GM21576 (cell line): ENCODE measurements around the gene CC2D1A.
"Not testable (repeated sequence)": the region's sequence is repeated elsewhere in the genome, so short reads cannot be mapped to it uniquely, and the experiment has no call there.

Experiments
- ATAC-seq: cut with Tn5 transposase; IDR thresholded peaks from one replicate; pipeline ENCODE4 v1.9.1; 2021; ENCODE audit warnings: mild to moderate bottlenecking, moderate library complexity; ENCODE audit not compliant: unreplicated experiment

Gene CC2D1A

DNA sequence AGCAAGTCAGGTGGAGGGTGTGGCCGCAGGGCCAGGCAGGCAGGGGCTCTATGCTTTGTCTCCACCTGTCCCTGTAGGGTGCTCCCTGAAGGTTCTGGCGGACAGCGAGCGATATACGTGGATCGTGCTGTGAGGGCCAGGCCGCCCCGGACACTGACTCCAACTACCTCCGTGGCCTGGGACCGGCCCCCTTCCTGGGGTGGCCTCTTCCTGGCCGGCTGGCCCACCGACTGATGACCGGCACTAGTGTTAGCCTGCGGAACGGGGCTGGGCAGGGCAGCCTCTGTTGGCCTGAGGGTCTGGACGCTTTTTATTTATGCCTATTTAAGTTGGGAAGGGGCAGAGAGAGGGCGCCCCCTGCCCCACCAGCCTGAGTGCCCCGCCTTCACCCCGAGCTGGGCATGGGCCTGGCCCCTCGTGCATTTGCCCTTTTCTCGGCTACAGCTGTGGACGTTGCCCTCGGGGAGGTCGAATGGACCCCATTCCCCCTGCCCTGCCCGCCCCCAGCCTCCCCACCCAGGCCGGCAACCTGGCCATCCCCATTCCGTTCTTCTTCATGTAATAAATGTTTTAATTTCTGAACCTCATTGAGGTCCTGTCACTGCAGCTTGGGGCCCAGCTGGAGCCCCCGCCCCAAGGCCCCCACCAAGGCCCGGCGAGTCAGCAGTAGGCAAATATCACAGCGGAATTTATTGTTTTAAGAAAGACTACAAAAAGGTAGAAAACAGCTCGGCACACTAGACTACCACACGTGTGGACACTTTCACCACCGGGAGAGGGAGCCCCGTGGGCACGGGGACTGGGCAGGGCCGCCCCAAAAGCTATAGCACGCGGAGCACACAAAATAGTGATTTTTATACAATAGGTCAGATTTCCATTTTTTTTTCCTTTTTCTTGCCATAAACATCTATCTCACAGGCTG lies 55.1 kb downstream of the CC2D1A start:
- no peak for ATAC-seq

DNA sequence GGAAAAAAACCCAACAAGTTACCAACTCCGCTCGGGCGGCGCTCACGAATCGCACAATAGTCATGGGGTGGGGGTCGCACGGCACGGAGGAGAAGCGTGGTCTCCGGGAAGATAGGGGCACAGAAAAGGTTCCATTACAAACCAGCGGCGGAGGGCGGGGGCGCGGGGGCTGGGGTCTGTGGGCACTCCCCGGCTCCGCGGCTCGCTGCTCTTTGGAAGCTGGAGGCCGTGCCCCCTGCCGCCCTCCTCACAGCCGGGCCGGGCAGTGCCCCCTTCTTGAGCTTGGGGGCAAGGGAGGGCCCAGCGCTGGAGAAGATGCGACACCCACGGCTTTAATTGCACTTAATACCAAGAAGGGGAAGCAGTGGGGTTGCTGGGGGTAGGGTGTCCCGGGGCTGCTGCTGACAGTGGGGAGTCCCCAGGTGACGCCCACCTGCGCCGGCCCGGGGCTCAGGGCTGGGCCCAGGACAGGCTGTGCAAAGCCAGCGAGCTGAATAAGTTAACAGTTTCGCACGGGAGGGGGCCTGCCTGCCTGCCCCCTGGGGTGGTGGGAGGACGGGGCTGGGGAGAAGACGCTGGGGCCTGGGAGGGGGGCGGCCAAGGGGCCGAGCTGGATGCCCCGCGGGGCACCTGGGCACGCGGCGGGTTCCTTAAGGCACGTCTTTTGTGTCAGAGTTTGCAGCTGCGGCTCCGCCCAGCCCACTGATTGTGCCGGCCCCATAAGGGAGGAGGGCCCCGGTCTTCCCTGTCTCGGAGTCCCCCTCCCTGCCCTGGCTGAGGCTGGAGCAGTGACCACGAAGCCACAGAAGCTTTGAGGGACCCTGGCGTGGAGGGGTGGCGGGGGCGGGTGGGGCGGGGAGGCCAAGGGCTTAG lies 56.1 kb downstream of the CC2D1A start:
- ATAC-seq: no peak

DNA sequence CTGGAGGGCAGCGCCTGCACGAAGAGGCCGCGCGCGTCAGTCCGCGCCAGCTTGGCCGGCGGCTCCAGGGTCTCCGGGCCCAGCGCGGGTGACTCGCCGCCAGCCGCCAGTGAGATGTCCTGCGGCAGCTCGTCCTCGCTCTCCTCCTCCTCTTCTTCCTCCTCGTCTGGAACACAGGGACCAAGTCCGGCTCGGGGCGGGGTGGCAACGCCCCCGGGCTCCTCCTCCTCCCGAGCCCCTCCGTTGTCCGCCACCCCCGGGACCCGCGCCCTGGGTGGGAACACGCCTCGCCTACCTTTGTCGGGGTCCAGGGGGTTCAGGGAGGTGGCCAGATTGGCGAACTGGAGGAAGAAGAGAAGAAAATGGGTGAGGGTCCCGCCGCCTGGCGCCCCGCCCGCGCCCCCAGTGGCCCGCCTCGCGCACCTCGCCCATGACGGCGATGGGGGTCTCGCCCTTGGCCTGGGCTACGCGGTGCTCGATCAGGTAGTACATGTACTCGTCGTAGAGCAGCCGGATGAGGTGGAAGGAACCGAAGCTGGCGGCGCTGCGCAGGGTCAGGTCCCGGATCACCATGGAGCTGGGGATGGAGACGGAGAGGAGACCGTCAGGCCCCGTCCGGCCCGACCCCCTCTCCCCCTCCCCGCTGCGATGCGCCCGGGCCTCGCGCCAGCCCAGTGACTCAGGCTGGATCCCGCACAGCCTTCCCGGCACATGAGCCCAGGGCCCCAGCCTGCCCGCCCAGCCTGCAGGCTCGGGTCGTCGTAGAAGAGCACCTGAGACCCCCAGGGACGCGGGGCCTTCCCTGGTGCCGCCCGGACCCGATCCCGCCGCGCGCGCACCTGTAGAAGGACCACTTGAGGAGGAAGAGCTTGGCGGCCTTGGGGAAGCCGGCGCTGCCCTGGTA lies 57.0 kb downstream of the CC2D1A start:
- ATAC-seq: no peak

DNA sequence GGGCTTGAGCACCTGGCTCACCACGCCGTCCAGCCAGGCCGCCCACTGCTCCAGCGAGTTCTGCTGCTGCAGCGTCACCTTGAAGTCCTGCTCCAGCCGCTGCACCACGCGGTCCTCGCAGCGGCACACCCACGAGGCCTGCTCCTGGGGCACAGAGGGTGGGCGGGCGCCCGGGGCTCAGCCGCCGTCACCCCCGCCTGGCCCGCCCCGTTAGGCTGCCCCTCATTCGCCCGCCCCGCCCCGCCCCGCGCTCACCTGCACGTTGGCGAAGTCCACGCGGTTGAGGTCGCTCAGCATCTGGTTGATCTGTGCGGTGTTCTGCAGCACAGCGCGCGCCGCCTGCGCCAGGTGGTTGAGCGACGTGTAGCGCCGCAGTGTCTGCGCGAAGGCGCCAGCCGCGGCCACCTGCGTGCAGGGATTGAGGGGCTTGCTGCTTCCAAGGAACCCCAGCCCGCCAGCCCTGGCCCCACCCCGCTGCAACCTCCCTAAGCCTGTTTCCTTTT lies 57.7 kb downstream of the CC2D1A start:
- no peak for ATAC-seq

DNA sequence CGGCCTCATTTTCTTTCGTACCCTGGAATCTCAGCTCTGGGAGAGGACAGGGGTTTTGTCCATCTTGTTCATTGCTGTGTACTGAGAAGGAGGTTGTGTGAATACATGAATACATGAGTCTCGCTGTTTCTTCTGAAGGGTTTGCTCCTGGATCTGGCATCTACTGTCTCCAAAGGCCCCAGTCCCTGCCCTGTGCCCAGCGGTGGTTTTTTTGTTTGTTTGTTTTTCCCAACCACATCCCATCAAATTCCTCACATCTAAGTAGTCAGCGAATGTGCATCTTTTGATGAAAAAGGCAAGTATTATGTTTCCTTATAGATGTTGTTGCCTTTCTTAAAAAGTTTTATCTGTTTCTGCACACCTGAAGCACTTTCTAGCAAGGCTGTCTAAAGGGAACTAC lies 58.8 kb downstream of the CC2D1A start:
- no peak for ATAC-seq

DNA sequence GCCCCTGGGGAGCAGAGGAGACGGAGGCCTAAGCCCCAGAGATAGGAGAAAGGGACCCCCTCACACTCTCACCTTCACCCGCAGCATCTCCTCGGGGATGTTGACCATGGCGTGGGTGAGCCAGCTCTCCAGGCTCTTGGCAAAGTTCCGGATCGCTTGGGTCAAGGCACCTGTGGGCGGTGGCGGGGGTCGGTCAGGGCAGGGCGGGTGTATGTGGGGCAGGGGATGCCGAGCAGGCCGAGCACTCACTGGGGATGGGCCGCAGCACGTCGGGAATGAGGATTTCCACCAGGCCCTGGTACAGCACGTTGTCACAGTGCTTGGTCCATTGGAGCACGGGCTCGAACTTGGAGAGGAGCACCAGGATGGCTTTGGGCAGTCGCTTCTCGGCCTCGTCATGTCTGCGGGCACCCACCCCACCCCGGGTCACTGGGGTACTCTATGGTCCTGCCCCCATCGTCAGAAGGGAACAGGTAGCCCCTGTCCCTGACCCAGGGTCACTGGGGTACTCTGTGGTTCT lies 59.4 kb downstream of the CC2D1A start:
- ATAC-seq: no peak

DNA sequence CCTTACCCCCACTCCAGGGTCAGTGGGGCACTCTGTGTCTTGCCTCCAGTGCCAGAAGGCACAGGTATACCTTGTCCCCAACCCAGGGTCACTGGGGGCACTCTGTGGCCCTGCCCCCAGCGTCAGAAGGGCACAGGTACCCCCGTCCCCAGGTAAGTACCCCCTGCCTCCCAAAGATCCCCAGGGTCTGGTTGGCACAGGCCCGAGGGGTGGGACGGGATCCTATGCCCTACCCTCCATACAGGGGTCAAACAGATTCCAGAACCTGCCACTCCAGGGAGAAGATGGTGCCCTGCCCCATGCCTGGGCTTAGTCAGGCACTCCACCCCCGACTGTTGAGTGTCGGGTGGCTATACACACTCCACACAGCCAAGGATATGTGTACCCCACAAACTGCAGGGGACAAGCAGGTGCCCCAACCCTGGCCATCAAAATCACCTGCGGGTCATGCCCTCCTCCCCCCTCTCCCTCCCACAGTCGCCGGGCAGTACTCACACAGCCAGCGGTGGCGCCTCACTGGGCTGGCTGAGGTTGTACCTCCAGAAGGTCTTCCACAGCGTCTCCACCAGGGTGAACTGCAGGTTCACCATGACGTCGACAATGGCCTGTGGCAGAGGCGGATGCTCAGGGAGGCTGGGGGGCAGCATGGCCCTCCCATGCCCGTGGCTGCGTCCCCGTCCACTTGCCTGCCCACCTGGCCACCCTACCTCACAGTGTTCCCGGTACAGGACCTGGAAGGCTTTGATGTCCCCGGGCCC lies 60.1 kb downstream of the CC2D1A start:
- no peak for ATAC-seq

DNA sequence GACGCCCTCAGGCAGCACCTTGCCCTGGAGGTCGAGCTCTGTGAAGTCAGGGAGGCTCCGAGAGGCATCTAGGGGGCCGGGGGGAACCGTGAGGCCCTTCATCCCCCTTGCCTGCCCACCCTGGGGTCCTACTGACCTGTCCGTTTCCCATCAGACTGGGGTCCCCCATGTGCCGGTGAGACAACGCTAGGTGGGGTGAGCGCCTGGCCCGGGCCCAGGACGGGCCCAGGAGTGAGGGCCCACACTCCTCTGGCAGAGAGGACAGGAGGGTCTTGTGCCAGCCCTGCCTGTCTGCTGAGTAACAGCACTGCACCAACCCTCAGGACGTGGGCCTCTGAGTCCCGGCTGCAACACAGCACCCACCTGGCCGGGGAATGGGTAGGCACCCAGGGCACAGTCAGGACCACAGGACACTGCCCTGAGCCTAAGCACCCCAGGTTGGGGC lies 60.7 kb downstream of the CC2D1A start:
- ATAC-seq: no peak

DNA sequence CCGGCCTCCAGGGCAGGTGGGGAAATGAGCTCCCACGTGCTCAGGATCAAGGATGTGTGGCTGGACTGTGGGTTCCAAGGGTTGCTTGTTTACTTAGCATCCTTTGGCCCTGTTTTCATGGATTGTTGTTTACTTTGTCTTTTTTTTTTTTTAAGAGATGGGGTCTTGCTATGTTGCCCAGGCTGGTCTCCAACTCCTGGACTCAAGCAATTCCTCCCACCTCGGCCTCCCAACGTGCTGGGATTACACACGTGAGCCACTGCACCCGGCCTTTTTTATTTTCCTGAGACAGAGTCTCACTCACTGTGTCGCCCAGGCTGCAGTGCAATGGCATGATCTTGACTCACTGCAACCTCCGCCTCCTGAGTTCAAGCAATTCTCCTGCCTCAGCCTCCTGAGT lies 61.2 kb downstream of the CC2D1A start:
- not testable (repeated sequence) for ATAC-seq

DNA sequence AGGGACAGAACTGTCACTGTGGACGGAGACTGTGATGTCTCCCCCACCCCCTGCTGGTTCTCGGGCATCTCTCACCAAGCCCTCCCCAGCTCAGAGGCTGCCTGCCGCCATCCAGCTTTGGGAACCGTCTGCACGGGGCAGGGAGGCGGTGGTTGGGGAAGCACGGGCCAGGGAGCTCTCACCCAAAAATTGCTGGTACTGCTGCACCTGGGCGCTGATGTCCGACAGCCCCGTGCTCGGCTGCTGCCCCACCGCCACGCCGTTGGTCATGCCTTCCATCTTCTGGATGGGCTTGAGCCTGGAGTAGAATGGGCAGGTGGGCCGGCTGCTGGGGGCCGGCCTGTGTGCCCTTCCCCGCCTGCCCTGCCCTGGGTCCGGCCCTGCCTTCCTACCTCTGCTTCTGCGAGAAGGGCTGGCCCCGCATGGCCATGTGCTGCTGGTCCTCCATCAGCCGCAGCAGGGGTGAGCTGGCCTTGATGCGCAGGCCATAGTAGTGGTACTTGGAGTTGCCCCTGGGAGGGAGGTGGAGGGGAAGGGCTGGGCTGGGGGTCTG lies 62.5 kb downstream of the CC2D1A start:
- ATAC-seq: no peak

DNA sequence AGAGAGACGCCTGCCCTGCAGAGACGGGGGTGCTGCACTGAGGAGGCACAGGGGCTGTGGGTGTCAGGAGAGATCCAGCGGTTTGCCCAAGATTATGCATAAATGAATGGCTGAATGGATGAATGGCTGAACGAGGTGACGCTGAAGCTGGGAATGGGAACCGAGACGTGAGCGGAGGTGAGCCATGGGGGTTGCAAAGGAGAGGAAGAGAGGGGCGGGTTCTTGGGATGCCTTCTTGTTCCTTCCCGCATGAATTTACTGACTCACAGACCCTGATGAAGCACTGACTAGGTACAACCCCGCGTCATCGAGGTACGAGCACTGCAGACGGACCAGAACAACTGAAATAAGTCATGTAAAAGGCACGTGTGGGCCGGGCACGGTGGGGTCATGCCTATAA lies 63.0 kb downstream of the CC2D1A start:
- no peak for ATAC-seq

DNA sequence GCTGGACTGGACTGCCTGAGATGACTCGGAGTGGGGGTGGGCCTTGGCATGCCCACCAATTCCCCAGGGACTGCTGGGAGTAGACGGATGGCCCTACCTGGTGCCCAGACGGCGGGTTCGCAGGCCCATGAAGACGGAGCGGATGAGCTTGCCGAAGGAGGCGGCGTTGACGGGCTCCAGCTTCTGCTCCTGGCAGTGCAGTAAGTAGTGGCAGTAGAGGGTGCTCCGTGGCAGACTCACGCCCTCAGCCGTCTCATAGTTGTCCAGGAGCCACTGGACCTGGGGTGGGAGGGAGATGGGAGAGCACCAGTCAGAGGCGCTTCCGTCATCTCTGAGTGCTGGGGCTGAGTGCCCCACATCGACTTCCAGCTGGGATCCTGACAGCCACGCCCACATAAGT lies 63.9 kb downstream of the CC2D1A start:
- no peak for ATAC-seq

DNA sequence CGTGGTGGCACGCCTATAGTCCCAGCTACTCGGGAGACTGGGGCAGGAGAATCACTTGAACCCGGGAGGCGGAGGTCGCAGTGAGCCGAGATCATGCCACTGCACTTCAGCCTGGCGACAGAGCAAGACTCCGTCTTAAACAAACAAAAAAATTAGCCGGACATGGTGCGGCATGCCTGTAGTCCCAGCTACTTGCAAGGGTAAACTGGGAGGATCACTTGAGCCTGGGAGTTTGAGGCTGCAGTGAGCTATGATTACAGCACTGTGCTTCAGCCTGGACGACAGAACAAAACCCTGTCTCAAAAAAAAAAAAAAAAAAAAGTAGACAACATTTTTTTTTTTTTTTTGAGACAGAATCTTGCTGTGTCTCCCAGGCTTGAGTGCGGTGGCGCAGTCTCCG lies 65.9 kb downstream of the CC2D1A start:
- ATAC-seq: not testable (repeated sequence)

DNA sequence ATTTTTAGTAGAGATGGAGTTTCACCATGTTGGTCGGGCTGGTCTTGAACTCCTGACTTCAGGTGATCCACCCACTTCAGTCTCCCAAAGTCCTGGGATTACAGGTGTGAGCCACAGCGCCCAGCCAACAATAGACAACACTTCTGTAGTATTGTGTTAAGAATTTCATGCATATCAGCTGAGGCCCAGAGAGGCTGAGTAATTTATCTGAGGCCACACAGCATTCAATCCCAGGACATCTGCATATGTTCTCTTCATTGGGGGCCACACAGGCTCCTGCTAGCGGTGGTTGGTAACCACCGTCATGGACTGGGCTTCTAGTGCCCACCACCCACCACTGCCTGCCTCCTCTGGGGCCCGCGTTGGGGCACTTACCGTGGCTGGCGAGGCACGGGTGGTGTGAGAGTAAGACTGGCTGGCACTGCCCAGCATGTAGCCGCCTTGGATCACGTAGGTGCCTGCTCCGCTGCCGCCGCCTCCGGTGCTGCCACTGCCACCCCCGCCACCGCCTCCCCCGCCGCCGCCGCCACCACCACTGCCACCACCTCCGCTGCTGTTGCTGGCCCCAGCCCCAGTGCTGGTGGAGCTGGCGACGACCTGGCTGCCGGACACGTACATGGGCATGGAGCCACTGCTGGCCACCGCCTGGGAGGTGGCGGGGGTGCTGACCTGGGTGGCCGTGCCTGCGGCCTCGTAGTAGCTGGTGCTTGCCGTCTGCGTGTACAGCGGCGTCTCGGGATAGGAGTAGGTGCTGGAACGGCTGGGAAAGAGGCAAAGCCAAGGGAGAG lies 66.6 kb downstream of the CC2D1A start:
- ATAC-seq: no peak

DNA sequence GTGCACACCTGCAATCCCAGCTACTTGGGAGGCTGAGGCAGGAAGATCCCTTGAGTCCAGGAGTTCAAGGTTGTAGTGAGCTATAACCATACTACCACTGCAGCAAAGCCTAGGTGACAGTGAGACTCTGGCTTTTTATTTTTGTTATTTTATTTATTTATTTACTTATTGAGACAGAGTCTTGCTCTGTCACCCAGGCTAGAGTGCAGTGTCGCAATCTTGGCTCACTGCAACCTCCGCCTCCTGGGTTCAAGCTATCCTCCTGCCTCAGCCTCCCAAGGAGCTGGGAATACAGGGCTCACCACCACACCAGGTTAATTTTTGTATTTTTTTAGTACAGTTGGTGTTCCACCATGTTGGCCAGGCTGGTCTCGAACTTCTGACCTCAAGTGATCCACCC lies 67.5 kb downstream of the CC2D1A start:
- not testable (repeated sequence) for ATAC-seq

DNA sequence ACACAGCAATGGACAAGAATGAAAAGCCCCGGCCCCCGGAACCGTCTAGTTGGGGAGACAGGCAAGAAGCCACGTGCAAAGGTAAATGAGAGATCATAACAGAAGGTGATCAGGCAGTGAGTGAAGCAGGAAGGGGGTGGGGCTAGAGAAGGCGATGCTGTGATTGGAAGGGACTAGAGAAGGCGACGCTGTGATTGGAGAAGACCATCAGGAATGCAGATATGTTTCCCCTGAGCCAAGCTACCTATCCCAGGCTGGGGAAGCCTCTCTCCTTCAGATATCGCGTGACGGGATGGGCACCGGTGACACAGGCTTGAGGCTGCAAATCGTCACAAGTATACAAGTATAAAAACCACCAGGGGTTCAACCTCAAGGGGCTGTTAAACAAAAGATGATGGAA lies 68.1 kb downstream of the CC2D1A start:
- no peak for ATAC-seq

DNA sequence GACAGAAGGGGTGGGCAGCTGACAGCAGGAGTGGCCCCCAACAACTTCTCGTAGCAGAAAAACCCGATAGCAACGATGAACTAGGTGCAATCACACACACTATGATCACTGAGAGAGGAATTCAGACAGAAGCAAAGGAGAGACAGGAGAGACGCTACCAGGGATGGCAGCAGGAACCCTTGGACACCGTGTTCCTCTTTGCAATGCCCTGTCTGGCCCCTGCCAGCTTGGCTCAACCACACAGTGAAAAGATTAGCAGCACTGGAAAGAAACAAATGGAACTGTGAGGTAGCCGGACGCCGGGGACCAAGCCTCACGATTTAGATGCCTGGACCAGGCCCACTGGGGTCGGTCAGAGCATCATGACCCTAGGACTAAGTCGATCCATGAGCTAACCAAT lies 69.9 kb downstream of the CC2D1A start:
- ATAC-seq: no peak

DNA sequence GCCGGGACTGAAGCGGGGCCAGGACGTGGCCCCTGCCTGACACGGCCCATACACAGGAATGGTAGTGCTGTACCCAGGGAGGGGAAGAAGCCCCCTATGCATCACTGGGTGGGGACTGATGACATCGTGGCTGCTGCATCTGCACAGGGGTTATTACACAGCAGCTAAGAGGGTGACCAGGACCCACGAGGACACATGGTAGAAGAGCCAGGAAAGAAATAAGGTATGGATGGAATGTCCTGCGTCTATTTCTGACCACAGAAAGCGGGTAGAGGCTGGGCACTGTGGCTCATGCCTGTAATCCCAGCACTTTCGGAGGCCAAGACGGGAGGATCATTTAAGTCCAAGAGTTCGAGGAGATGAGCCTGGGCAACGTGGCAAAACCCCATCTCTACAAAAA lies 70.4 kb downstream of the CC2D1A start:
- ATAC-seq: no peak

DNA sequence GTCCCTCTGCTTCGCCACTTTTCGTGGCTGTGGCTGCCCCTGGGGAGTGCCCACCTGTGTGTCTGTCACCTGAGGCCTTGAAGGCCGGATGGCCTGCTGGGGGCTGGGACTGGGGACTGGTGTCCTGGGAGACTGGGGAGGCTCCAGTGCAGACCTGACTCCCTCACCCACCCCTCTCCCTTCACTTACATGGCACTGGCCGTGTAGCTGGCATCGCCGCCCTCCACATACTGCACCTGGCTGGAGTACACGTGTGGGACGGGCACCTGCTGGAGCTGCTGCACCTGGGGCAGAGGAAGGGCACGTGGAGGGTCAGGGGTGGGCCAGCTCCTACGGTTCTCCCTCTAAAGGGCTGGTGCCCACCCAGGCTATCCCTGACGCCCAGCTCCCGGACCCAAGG lies 71.8 kb downstream of the CC2D1A start:
- ATAC-seq: no peak
